Activated T-helper 17 cell treated with anti-CD3 and anti-CD28 coated beads, Interleukin-2, amount 50 U/mL, for 72 hours (primary cell): ENCODE data around the gene ARSG. TPM values are rescaled to one million over a fixed set of nuclear protein-coding genes. Genes with fewer than 3 reads are reported as not detected.
A peak's percentile ranks its signal among the peaks of the same experiment; 100 is the strongest.
"Not testable (repeated sequence)": the region's sequence is repeated elsewhere in the genome, so short reads cannot be mapped to it uniquely, and the experiment has no call there.

Experiments
- ATAC-seq: fragments of 150-1000 bp; cut with Tn5 transposase; replicated peaks from 2 replicates; pipeline ENCODE4 v1.10.0; 2021; ENCODE audit warnings: mild to moderate bottlenecking, moderate library complexity
- H3K27ac Mint-ChIP-seq: one replicate; pipeline ENCODE4 v1.8.0; 2022; ENCODE audit warnings: mixed read lengths
- H3K27me3 Mint-ChIP-seq: one replicate; pipeline ENCODE4 v1.8.0; 2022; ENCODE audit warnings: mixed read lengths
- H3K36me3 Mint-ChIP-seq: one replicate; pipeline ENCODE4 v1.8.0; 2022; ENCODE audit warnings: low read depth, mild to moderate bottlenecking, mixed read lengths
- H3K4me1 Mint-ChIP-seq: one replicate; pipeline ENCODE4 v1.8.0; 2022; ENCODE audit warnings: mixed read lengths
- H3K4me3 Mint-ChIP-seq: one replicate; pipeline ENCODE4 v1.8.0; 2022; ENCODE audit warnings: mild to moderate bottlenecking, mixed read lengths
- H3K9me3 Mint-ChIP-seq: one replicate; pipeline ENCODE4 v1.8.0; 2022; ENCODE audit warnings: mixed read lengths
- total RNA-seq, 2 donors: library from RNA; stranded (reverse); gene quantifications; one replicate each; pipeline ENCODE4 v1.2.3, GENCODE V29; 2022

Gene ARSG
- total RNA-seq, 2 donors from 2014 or later, result 4.8 to 6.3 TPM

GRCh38 chr17:68259648-68259951, 31.7 kb upstream of the ARSG start:
- H3K27ac Mint-ChIP-seq, result peak overlapping the region; percentile 84
- not testable (repeated sequence) for H3K27me3 Mint-ChIP-seq, ATAC-seq, H3K9me3 Mint-ChIP-seq
- H3K36me3 Mint-ChIP-seq, result peaks cover 35% of the 10 kb centered on the region
- H3K4me3 Mint-ChIP-seq, result peak overlapping the region; percentile 77
- peaks cover 48% of the 10 kb centered on the region for H3K4me1 Mint-ChIP-seq

- no peaks in the 10 kb centered on the region for H3K9me3 Mint-ChIP-seq
- peak overlapping the region; percentile 84 for H3K27ac Mint-ChIP-seq
- H3K4me1 Mint-ChIP-seq, result peaks cover 42% of the 10 kb centered on the region
- peak overlapping the region; percentile 77 for H3K4me3 Mint-ChIP-seq
- H3K36me3 Mint-ChIP-seq, result peaks cover 29% of the 10 kb centered on the region
- ATAC-seq, result no peak
- no peaks in the 10 kb centered on the region for H3K27me3 Mint-ChIP-seq
Measured at GRCh38 chr17:68260051-68260762, 31.1 kb upstream of the ARSG start.

DNA sequence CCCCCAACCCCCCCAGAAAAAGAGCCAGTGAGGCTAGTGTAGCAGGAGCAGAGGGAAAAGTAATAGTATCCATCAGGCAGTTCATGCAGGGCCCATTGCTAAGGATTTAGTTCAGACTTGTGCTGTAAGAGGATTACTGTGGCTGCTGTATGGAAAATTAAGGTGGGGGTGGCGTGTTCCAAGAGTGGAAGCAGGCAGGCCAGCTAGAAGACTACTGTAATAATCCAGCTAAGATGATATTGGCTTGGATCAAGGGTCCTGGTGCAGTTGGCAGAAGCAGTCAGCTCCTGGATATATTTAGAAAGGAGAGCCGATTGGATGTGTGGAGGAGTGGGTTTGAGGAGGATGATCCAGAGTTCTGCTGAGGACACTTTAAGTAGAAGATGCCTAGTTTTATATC, 28.8 kb upstream of the ARSG start:
- H3K4me3 Mint-ChIP-seq, H3K27ac Mint-ChIP-seq, H3K27me3 Mint-ChIP-seq, H3K9me3 Mint-ChIP-seq, ATAC-seq: not testable (repeated sequence)
- Mint-ChIP-seq H3K36me3 (peaks cover 11% of the 10 kb centered on the region), H3K4me1 (peaks cover 24% of the 10 kb centered on the region)

- peak overlapping the region; percentile 29 for H3K4me3 Mint-ChIP-seq
- not testable (repeated sequence) for H3K9me3 Mint-ChIP-seq, H3K27ac Mint-ChIP-seq, H3K27me3 Mint-ChIP-seq, H3K36me3 Mint-ChIP-seq
- peak; percentile 56 for ATAC-seq
- peaks cover 18% of the 10 kb centered on the region for H3K4me1 Mint-ChIP-seq
Measured at GRCh38 chr17:68263101-68263681, 28.1 kb upstream of the ARSG start.

DNA sequence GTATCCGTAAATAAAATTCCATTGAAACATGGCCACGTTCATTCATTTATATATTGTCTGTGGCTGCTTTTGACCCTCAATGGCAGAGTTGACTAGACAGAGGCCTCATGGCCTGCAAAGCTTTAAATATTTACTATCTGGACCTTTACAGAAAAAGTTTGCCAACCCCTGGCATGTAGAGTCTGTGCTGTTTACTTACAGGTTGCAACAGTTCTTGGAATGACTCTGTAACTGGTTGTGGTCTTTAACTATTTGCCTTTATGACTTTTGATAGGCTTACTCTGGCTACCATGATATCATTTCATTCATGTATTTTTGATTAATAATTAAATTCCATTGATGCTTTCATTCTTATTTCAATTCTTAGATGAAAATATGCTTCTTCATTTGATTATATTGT, 25.5 kb upstream of the ARSG start:
- not testable (repeated sequence) for ATAC-seq, H3K27ac Mint-ChIP-seq, H3K9me3 Mint-ChIP-seq, H3K27me3 Mint-ChIP-seq, H3K4me3 Mint-ChIP-seq
- peaks cover 10% of the 10 kb centered on the region for H3K4me1 Mint-ChIP-seq
- peaks cover 30% of the 10 kb centered on the region for H3K36me3 Mint-ChIP-seq

DNA sequence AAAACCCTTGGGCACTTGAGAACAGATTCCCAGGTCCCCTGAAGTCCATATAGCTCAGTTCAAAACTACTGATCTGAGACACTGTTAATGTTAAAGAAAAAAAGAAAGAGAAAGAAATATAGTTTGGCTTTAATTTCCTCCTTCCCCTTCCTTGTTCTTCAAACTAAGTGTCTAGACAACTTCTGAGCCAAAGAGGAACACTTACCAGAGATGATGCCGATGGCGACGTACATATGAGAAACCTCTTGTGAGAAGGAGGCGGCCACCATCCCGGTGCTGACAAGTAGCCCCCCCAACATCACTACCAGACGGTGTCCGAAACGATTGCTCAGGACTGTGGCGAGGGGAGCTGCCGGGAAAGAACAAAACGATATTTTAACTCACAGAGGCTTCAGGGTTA, 17.6 kb upstream of the ARSG start:
- H3K4me3 Mint-ChIP-seq, result no peak overlapping the region
- H3K36me3 Mint-ChIP-seq, result peaks cover 64% of the 10 kb centered on the region
- H3K27me3 Mint-ChIP-seq, result no peaks in the 10 kb centered on the region
- H3K4me1 Mint-ChIP-seq, result no peaks in the 10 kb centered on the region
- ATAC-seq, result no peak
- no peaks in the 10 kb centered on the region for H3K9me3 Mint-ChIP-seq
- no peak overlapping the region for H3K27ac Mint-ChIP-seq

DNA sequence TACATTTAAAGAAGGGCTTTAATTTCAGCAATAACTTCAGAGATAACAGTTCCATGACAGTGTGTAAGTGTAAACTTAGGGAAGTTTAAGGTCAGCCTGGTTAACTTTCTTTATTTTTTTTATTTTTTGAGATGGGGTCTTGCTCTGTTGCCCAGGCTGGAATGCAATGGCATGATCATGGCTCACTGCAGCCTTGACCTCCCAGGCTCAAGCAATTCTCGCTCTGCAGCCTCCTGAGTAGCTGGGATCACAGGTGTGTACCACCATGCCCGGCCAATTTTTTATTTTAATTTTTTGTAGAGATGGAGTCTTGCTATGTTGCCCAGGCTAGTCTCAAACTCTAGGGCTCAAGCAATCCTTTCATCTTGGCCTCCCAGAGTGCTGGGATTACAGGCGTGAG, 15.0 kb upstream of the ARSG start:
- not testable (repeated sequence) for H3K9me3 Mint-ChIP-seq, ATAC-seq, H3K4me1 Mint-ChIP-seq, H3K27me3 Mint-ChIP-seq, H3K27ac Mint-ChIP-seq, H3K4me3 Mint-ChIP-seq
- H3K36me3 Mint-ChIP-seq, result peaks cover 53% of the 10 kb centered on the region

DNA sequence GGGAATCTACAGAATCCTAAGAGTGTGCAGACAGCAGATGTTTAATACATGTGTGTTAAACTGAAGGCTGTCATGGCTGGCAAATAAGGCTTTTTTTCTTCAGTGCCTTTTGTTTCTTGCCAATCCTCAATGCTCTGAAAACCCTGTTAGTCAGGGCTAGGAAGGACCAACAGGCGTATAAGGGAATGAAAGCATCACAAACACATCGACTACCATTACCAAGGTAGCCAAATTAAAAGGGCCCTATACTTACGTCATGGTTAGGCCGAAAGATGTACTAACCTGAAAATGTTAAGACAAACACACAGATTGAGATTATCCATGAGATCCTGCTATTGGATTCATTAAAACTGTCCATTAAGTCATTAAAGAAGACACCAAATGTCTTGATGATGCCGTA, 13.5 kb upstream of the ARSG start:
- Mint-ChIP-seq H3K9me3 (no peaks in the 10 kb centered on the region), H3K27ac (no peak overlapping the region), H3K4me3 (no peak overlapping the region), H3K4me1 (peaks cover 4% of the 10 kb centered on the region), H3K27me3 (no peaks in the 10 kb centered on the region), H3K36me3 (peaks cover 49% of the 10 kb centered on the region)
- no peak for ATAC-seq

DNA sequence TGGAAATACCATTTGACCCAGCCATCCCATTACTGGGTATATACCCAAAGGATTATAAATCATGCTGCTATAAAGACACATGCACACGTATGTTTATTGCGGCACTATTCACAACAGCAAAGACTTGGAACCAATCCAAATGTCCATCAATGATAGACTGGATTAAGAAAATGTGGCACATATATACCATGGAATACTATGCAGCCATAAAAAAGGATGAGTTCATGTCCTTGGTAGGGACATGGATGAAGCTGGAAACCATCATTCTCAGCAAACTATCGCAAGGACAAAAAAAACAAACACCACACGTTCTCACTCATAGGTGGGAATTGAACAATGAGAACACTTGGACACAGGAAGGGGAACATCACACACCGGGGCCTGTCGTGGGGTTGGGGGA, 9.3 kb upstream of the ARSG start:
- not testable (repeated sequence) for H3K27me3 Mint-ChIP-seq, ATAC-seq, H3K4me3 Mint-ChIP-seq, H3K4me1 Mint-ChIP-seq, H3K9me3 Mint-ChIP-seq
- peaks cover 28% of the 10 kb centered on the region for H3K36me3 Mint-ChIP-seq
- peak overlapping the region; percentile 30 for H3K27ac Mint-ChIP-seq

DNA sequence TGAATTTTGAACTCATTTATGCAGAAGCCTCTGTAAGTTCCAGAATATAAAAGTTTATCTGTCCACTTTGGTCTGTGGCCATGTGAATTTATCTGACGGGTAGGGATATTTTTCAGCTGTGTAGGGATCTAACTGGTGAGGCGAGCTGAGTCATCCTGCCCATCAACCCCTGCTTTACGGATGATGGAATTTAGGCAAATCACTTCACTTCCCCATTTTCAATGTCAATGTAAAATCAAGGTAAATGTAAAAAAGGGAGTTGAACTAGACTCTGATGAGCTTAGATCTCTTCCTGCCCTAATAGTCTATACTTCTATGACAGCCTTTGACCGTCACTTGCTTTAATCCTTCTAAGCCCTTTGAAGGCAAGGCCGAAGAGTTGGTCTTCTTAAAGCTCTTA, 2.9 kb upstream of the ARSG start:
- ATAC-seq, result no peak
- no peaks in the 10 kb centered on the region for H3K27me3 Mint-ChIP-seq
- H3K9me3 Mint-ChIP-seq, result no peaks in the 10 kb centered on the region
- peak overlapping the region; percentile 97 for H3K4me3 Mint-ChIP-seq
- peak overlapping the region; percentile 58 for H3K27ac Mint-ChIP-seq
- H3K36me3 Mint-ChIP-seq, result no peaks in the 10 kb centered on the region
- peaks cover 21% of the 10 kb centered on the region for H3K4me1 Mint-ChIP-seq

DNA sequence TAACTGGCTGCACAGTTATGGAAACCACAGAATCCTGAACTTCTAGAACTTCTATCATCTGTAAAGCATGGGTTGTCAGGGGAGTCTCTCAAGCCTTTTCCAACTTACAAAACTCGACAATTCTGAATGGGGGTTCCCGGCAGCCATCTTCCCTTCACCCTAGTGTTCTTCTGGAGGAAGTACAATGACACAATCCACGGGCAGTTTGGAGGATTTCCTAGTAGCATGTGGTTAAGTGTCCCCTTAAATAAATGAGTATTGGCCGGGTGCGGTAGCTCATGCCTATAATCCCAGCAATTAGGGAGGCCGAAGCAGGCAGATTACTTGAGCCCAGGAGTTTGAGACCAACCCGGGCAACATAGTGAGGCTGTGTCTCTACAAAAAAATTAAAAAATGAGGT, 2.5 kb upstream of the ARSG start:
- Mint-ChIP-seq H3K4me3 (peak overlapping the region; percentile 97), H3K9me3 (no peaks in the 10 kb centered on the region), H3K27ac (peak overlapping the region; percentile 58), H3K36me3 (no peaks in the 10 kb centered on the region), H3K27me3 (no peaks in the 10 kb centered on the region), H3K4me1 (peaks cover 21% of the 10 kb centered on the region)
- ATAC-seq, result no peak

DNA sequence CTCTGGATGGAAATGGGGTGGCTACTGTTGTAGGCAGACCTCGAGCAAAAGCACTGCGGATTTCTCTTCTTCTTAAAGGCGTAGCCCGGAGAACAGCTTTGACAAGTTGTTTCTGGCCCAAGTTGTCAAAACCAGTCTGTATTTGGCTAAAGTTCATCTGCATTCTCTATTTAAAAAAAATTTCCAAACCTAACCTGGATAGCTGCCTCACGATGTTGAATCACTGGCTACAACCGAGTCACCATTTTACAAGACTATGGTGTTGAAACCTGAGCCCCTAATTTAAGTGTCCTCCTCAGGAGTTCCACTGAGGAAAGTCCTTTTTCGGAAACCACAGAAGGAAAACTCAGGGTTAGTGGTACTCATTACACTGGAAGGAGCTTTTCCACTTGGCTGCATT, 1.8 kb upstream of the ARSG start:
- no peaks in the 10 kb centered on the region for H3K36me3 Mint-ChIP-seq
- no peaks in the 10 kb centered on the region for H3K9me3 Mint-ChIP-seq
- ATAC-seq, result no peak
- peaks cover 24% of the 10 kb centered on the region for H3K4me1 Mint-ChIP-seq
- no peaks in the 10 kb centered on the region for H3K27me3 Mint-ChIP-seq
- H3K27ac Mint-ChIP-seq, result no peak overlapping the region
- H3K4me3 Mint-ChIP-seq, result peak overlapping the region; percentile 97

DNA sequence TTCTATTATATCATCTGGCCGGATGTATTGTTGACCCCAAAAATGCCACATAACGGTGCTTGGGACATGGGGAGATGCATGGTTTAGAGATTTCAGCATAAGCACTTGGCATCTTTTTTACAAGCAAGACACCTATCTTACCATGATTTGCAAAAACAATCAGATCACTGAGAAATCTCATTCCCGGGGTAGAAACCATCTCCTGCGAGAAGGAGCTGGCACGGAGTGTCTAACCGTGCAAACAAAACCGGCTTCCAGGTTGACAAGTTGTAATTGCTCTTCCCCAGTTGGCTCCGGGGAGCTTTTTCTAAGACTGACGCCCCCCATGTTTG, 1.4 kb upstream of the ARSG start:
- Mint-ChIP-seq H3K4me3 (peak overlapping the region; percentile 97), H3K27ac (no peak overlapping the region), H3K4me1 (peaks cover 27% of the 10 kb centered on the region), H3K27me3 (no peaks in the 10 kb centered on the region), H3K36me3 (no peaks in the 10 kb centered on the region), H3K9me3 (no peaks in the 10 kb centered on the region)
- no peak for ATAC-seq

GRCh38 chr17:68290268-68290954, 884 bp upstream of the ARSG start:
- H3K36me3 Mint-ChIP-seq, result no peaks in the 10 kb centered on the region
- peak; percentile 2 for ATAC-seq
- no peaks in the 10 kb centered on the region for H3K9me3 Mint-ChIP-seq
- H3K27me3 Mint-ChIP-seq, result no peaks in the 10 kb centered on the region
- H3K4me3 Mint-ChIP-seq, result peak overlapping the region; percentile 97
- H3K27ac Mint-ChIP-seq, result peak overlapping the region; percentile 89
- H3K4me1 Mint-ChIP-seq, result peaks cover 29% of the 10 kb centered on the region
